HG03460 (cell line): ENCODE data around the gene ENO3.
A peak's percentile ranks its signal among the peaks of the same experiment; 100 is the strongest.

Experiments
- ATAC-seq: cut with Tn5 transposase; IDR thresholded peaks from one replicate; pipeline ENCODE4 v1.9.1; 2021; ENCODE audit not compliant: unreplicated experiment

The ENO3 gene

GRCh38 chr17:4936436-4936835, 14.5 kb upstream of the ENO3 start:
- no peak for ATAC-seq

- no peak for ATAC-seq
Measured at GRCh38 chr17:4937553-4937952, 13.4 kb upstream of the ENO3 start.

DNA sequence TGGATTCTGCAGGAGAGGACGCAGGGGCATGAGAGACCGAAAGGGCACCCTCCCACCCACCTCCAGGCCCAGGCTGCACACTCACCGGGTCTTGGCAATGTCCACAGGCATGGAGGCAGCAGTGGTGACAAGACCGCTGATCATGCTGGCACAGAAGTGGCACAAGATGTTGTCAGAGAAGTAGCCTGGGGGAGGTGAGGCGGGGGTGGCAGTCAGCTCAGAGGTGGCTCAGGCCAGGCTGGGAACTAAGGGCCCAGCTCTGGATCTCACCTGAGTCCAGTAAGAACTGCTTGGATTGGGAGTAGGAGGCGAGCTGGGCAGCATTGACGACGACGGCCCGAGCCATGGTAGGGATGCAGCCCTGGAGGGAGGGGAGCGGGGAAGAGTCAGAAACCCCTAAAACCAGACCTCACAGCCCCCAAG, 12.8 kb upstream of the ENO3 start:
- ATAC-seq = no peak

DNA sequence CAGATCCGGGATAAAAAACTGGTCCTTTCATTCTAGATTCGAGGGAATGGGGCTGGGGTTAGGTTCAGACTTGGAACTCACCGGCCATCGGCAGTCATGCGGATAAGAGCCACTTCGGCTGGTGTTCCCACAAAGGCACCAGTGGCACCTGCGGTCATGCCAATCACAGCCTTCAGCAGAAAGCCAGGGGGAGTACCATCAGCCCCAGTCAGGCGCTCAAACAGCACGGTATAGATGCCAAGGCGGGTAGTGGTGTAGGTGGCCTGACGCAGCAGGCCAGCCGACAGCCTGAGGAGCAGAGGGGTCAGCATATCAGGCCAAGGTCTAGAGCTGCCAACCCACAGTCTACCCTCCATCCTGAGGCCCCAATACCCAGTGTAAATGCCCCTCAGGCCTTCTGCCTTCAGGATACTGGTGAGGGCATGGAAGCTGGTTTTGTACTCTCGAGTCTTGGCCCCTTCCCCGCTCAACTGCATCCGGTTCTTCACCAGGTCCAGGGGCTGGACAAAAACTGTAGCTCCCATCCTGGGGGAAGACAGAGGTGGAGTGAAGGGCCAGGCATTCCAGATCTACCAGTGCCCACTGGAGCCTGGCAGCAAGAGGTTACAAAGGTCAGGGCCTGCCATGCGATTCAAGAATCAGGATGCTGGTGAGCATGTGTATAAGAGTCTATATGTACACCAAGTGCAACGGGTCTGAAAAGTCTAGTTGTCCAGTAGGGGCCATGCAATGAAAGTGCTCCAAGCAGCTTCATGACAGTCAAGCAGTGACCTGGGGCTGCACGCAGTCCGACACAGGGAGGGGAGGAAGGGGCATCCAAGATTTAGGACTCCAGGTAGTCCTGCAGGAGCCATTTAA, 12.0 kb upstream of the ENO3 start:
- no peak for ATAC-seq

- peak; percentile 17 for ATAC-seq
Measured at GRCh38 chr17:4939546-4939795, 11.4 kb upstream of the ENO3 start.

DNA sequence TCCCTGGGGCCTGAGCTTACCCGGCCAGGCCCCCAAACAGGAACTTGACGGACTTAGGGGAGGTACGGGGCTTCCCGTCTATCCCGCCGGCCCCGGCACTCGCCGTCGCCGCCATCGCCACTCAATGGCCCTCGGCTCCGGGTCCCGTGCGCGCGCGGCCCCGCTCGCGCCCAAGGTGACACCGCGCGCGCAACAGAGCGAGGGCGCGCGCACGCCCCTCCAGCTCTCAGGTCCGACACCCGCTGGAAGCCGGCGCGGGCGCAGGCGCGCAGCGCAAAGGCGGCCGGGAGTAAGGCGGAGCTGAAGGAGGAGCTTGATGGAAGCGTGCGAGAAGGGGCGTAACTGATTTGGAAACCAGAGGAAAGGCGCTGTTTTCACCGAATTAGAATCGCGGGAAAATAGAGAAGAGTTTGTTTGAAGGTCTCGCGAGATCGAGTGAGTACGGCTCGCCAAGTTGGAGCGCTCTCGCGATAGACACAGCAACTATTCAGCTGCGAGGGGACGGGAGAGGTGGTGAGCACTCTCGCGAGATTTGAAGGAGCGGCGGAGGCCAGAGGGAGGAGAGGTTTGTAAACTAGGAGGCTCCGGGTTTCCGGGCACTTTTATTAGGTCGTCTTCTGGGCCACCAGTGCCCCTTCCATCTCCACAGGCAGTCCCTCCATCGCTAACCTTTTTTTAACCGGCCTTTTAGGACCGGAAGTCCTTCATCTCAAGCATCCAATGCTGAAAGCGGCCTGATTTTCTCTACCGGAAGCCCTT, 10.9 kb upstream of the ENO3 start, which contains the start of the genes RNF167 and SLC25A11:
Gene RNF167 (plus strand): TSS at position 473 of the 759 bp plus-strand sequence. CDS start 642 bp downstream, outside the sequence.
Gene SLC25A11 (minus strand): TSS at position 251 of the 759 bp plus-strand sequence. CDS start 136 bp downstream, at position 115.
- peak; percentile 73 for ATAC-seq

DNA sequence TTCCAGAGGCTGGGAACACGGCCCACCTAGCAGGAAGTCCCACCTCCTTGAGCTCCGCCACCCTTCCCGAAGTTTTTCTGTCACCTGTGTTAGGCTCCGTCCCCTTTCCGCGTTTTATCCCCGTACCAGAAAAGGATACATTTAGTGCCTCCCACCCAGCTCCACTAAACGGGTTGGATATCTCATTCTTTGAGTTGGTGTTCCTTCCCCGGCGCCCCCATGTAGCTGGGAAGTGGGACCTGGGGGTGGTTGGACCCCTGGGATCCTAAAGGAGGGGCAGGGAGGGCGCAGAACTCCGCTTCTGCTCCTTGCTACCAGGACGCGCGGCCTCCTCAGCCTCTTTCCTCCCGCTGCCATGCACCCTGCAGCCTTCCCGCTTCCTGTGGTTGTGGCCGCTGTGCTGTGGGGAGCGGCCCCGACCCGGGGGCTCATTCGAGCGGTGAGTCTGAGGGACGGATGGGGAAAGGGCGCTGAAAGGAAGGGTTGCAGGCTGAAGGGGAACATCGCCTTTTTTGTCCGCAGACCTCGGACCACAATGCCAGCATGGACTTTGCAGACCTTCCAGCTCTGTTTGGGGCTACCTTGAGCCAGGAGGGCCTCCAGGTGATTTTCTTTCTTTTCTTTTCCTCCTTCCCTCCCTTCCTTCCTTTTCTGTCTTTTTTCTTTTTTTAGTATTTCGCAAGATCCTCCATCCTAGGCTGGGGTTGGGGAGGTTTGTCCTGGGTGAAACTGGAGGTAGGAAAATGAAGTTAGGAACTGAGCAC, 10.2 kb upstream of the ENO3 start:
- no peak for ATAC-seq

- no peak for ATAC-seq
Measured at GRCh38 chr17:4941319-4941610, 9.7 kb upstream of the ENO3 start.

- ATAC-seq = no peak
Measured at GRCh38 chr17:4942760-4943508, 8.0 kb upstream of the ENO3 start.

DNA sequence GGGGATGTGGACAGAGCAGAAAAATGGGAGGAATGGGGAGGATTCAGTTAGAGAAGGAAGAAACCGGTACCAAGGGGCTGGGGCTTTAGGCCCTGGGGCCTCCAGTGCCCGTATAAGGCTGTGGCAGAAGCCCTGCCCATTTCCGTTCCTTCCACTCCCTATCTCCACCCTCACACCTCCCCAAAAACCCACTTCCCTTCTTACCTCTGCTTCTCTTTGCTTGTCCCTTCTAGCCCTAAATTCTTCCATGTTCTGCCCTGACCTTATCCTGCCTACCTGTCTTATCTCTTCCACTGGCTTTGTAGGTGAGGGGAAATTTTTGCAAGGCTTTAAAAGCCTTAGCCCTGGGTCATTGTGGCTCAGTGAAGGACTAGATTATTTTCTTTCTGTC, 6.8 kb upstream of the ENO3 start:
- ATAC-seq = no peak

DNA sequence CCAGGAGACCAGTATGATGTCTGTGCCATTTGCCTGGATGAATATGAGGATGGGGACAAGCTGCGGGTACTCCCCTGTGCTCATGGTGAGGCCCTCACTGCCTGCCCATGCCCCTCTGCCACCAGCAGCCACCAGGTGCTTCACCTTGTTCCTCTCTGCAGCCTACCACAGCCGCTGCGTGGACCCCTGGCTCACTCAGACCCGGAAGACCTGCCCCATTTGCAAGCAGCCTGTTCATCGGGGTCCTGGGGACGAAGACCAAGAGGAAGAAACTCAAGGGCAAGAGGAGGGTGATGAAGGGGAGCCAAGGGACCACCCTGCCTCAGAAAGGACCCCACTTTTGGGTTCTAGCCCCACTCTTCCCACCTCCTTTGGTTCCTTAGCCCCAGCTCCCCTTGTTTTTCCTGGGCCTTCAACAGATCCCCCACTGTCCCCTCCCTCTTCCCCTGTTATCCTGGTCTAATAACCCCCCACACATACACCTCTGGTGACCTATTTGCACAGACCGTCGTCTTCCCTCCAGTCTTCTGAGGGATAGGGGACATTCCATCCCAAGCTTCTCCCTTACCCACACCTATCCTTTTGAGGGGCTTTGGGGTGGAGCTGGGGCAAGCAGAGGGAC, 6.3 kb upstream of the ENO3 start:
- no peak for ATAC-seq

GRCh38 chr17:4945176-4945943, 5.6 kb upstream of the ENO3 start:
- ATAC-seq = peak; percentile 18

DNA sequence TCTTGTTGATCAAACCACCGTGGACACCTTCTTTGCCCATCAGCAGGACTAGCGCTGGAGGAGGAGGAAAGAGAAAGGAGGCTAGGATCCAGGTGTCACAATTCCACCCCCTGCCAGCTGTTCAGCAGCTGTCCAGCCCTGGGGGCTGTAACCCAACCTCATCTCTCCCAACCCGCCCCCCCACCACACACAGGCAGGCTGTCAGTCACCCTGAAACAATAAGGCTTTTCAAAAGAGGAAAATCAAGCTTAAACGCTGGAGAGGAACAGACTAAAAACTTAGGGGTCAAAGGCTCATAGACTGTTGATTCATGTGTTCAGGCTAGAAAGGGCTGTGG, 5.0 kb upstream of the ENO3 start:
- no peak for ATAC-seq

GRCh38 chr17:4946312-4946976, 4.5 kb upstream of the ENO3 start:
- ATAC-seq = no peak

DNA sequence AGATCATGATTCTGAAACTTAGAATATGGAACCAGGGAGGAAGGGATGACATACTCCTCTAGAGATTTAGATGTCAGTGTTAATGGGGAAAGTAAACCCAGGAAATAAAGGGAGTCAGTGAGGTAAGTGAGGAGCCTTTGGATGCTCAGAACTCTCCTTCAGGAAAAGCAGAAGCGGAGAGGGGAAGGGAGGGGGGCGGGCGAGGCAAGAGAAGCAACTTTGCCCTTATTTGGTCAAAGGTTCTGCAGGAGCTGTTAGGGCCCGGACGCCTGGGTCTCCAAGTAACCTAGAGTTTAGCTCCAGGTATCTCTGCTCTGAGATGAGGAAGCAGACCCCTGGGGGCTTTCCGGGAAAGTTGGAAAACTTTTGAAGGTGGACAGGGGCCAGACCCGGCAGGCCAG, 3.9 kb upstream of the ENO3 start:
- ATAC-seq = no peak

DNA sequence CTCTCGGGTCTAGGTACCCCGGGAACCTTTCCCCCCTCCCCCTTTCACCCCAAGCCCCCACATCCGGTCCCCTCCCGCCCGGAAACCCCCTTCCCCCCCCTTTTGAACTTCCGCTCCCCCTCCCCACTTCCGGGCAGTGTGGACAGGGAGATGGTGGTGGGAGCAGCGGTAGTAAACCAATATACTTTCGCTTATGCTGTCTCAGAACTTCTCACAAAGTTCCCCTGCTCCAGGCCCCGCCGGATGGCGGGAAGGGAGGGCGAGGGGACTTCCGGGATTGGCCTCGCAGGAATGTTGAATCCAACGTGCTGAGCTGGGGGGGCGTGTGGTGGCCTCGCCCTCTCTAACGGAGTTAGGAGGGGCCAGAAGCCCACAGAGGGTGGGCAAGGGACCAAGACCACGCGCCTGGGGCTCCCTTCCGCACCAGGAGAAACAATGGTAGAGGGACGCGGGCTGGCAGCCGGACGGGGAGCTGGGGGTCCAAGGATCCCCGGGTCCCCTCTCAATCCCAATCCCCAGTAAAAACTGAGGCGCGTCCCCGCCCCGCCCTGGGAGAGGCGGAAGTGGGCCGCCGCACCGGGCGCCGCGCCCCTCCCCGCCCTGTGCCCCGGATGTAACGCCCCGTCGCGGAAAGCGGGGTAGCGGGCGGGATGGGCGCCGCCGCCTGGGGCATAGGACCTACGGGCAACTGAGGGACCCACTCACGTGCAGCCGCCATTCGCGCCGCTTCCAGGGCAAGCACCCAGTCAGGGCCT, 3.3 kb upstream of the ENO3 start:
- no peak for ATAC-seq

GRCh38 chr17:4948166-4948930, 2.6 kb upstream of the ENO3 start, which contains the start of gene PFN1:
TSS of gene PFN1 (minus strand) at chr17:4948530. CDS start at chr17:4948394, 136 bp downstream.
- peak; percentile 17 for ATAC-seq

DNA sequence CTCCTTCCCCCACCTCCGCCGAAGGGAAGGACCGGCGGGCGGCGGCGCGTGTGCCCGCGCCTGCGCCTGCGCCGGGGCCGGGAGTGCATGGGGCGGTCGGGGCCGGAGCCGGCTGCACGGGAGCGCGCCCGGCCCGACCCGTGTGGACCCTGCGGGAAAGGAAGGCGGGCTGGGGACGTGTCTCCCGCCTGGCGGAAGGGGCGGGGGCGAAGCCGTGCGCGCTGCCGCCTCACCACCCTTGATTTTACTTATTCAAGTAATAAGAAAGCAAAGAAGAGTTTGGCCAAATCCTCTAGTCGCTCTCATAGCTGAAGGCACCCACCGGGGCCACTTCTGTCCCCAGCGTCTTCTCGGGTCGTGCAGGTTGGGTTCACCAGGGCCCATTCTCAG, 2.0 kb upstream of the ENO3 start:
- ATAC-seq = peak; percentile 29
